Right lobe of liver (tissue), 6 donors: ENCODE measurements around the gene MYH15. TPM values are rescaled to one million over a fixed set of nuclear protein-coding genes. Genes with fewer than 3 reads are reported as not detected.

Experiments
- ATAC-seq, 4 donors: fragments of 200-7000 bp; cut with Tn5 transposase; one replicate each; pipeline ENCODE4 v1.9.1; 2020; ENCODE audit warnings: mild to moderate bottlenecking in 4 of 4, moderate library complexity in 4 of 4
- DNase-seq, 3 donors: peaks; one replicate each; pipeline ENCODE4 v3.0.0-alpha.2; 2020
- H3K27ac ChIP-seq, 3 donors: fragments of 200-600 bp; one replicate each; pipeline ENCODE4 v1.8.0; 2022
- H3K27me3 ChIP-seq, 2 donors: fragments of 200-600 bp; one replicate each; pipeline ENCODE4 v1.8.0; 2022
- H3K36me3 ChIP-seq, 4 donors: fragments of 200-600 bp; sonication (generic) in 1 of 4; one replicate each; pipeline versions ENCODE4 v1.5.1 to v1.8.0; 2017 to 2022; ENCODE audit warnings: control low read depth in 1 of 4
- H3K4me1 ChIP-seq, 4 donors: fragments of 200-600 bp; sonication (generic) in 1 of 4; one replicate each; pipeline versions ENCODE4 v1.5.1 to v1.8.0; 2017 to 2022; ENCODE audit warnings: control low read depth in 1 of 4
- H3K4me3 ChIP-seq, 3 donors: fragments of 200-600 bp; one replicate each; pipeline ENCODE4 v1.8.0; 2022
- H3K9me3 ChIP-seq, 4 donors: fragments of 200-600 bp; sonication (generic) in 1 of 4; one replicate each; pipeline versions ENCODE4 v1.5.1 to v1.8.0; 2017 to 2022; ENCODE audit warnings: control low read depth in 1 of 4
- CTCF ChIP-seq, 4 donors: fragments of 200-600 bp in 3 of 4; fragments of 450-650 bp in 1 of 4; IDR thresholded peaks; one replicate each; pipeline versions ENCODE4 v1.5.1 to v1.8.0; 2016 to 2022; ENCODE audit warnings: antibody characterized with exemption in 4 of 4, mild to moderate bottlenecking in 2 of 4
- POLR2A ChIP-seq: fragments of 450-650 bp; IDR thresholded peaks from one replicate; pipeline ENCODE4 v1.6.1; 2017; ENCODE audit warnings: antibody characterized with exemption, mild to moderate bottlenecking
- WGBS: methylation state at CpG from one replicate; pipeline ENCODE4 v1.1.6; 2018; ENCODE audit warnings: low coverage, low lambda C conversion rate; ENCODE audit not compliant: insufficient coverage; ENCODE audit errors: missing lambda C conversion rate; 5-methylcytosine and 5-hydroxymethylcytosine counted together
- intact Hi-C, 2 donors: fragments of 100-400 bp; cut with DNase I; formaldehyde crosslinking; loops; one replicate each; pipeline versions ENCODE4 v1.11.2 to v1.14.1; 2022
- total RNA-seq, 6 experiments: library from RNA; depleted of rRNA in 2 of 6; stranded (reverse); fragments of >200 nt in 2 of 6; fragmentation: NEBNext Ultra II Directional in 3 of 6; extraction: Animal tissue kit (Norgen Biotek cat#: 25700) in 3 of 6; gene quantifications; one replicate each; pipeline versions ENCODE4 v1.1.0 to v1.2.4, GENCODE V29; 2016 to 2023
- donor health status: DM: no; HTN: yes; CAD: no.
- donor health status: DM: no; HTN: no; CAD: no.
- donor health status: DM: no; HTN: no; CAD: no.
- donor health status: DM: no; HTN: yes; CAD: no.
- donor health status: DM: no; HTN: yes; CAD: no.

MYH15 gene
- total RNA-seq, 6 experiments from 2014 or later = not detected

- Histone ChIP-seq H3K4me1 (no peaks in the 10 kb centered on the region), H3K27ac (no peak overlapping the region), H3K36me3 (no peaks in the 10 kb centered on the region), H3K4me3 (no peak overlapping the region), H3K9me3 (no peaks in the 10 kb centered on the region), H3K27me3 (no peaks in the 10 kb centered on the region)
- WGBS = 88% methylated on average over 3 of the region's 3 CpGs
- DNase-seq (no peak), ATAC-seq (no peak)
- TF ChIP-seq POLR2A = no peak
- no peak for TF ChIP-seq CTCF (IDR thresholded peaks at IDR 0.05)
- intact Hi-C loops = no loop called here
These were observed 35.8 kb downstream of the MYH15 start for GRCh38 chr3:108474581-108474980.

GRCh38 chr3:108473711-108474110 is 36.7 kb downstream of the MYH15 start:
- ATAC-seq (no peak), DNase-seq (no peak)
- no peak for TF ChIP-seq POLR2A
- Histone ChIP-seq H3K9me3 (no peaks in the 10 kb centered on the region), H3K4me1 (no peaks in the 10 kb centered on the region), H3K36me3 (no peaks in the 10 kb centered on the region), H3K27ac (no peak overlapping the region), H3K4me3 (no peak overlapping the region), H3K27me3 (no peaks in the 10 kb centered on the region)
- intact Hi-C loops = no loop called here

GRCh38 chr3:108472001-108472591 is 38.3 kb downstream of the MYH15 start:
- ATAC-seq = no peak

GRCh38 chr3:108471426-108471825 is 39.0 kb downstream of the MYH15 start:
- intact Hi-C loops = no loop called here
- TF ChIP-seq POLR2A (no peak), CTCF (IDR thresholded peaks at IDR 0.05) (no peak)
- Histone ChIP-seq H3K4me3 (no peak overlapping the region), H3K27ac (no peak overlapping the region), H3K36me3 (no peaks in the 10 kb centered on the region), H3K9me3 (no peaks in the 10 kb centered on the region), H3K4me1 (no peaks in the 10 kb centered on the region), H3K27me3 (no peaks in the 10 kb centered on the region)
- ATAC-seq (no peak), DNase-seq (no peak)

More at GRCh38 chr3:108472001-108472591, 38.3 kb downstream of the MYH15 start:
- no peaks in the 10 kb centered on the region for H3K4me1 ChIP-seq
- intact Hi-C loops = no loop called here
- no peak for DNase-seq
- 53% methylated on average over 4 of the region's 5 CpGs for WGBS
- H3K36me3 ChIP-seq = no peaks in the 10 kb centered on the region
- no peak overlapping the region for H3K4me3 ChIP-seq
- H3K9me3 ChIP-seq = no peaks in the 10 kb centered on the region
- no peaks in the 10 kb centered on the region for H3K27me3 ChIP-seq
- no peak overlapping the region for H3K27ac ChIP-seq
- TF ChIP-seq CTCF (IDR thresholded peaks at IDR 0.05) (no peak), POLR2A (no peak)

- TF ChIP-seq POLR2A (no peak), CTCF (IDR thresholded peaks at IDR 0.05) (no peak)
- WGBS = 67% methylated on average over 3 of the region's 5 CpGs
- intact Hi-C loops = no loop called here
These were observed 41.3 kb downstream of the MYH15 start for GRCh38 chr3:108469126-108469525.

More at GRCh38 chr3:108469126-108469525, 41.3 kb downstream of the MYH15 start:
- no peak overlapping the region for H3K27ac ChIP-seq
- no peaks in the 10 kb centered on the region for H3K4me1 ChIP-seq
- DNase-seq (no peak), ATAC-seq (no peak)
- H3K27me3 ChIP-seq = no peaks in the 10 kb centered on the region
- no peaks in the 10 kb centered on the region for H3K36me3 ChIP-seq
- H3K9me3 ChIP-seq = no peaks in the 10 kb centered on the region
- H3K4me3 ChIP-seq = no peak overlapping the region
